HL-60 (cell line): ENCODE data around the gene NKX6-1.

ENCODE experiments used
- CTCF ChIP-seq: IDR thresholded peaks from one replicate; pipeline ENCODE4 v1.5.1; 2011; ENCODE audit warnings: low read length, control low read depth, inconsistent platforms; ENCODE audit not compliant: insufficient read depth
- GABPA ChIP-seq: IDR thresholded peaks from 2 replicates; pipeline ENCODE4 v1.6.1; 2012; ENCODE audit warnings: low read depth
- POLR2AphosphoS5 ChIP-seq: IDR thresholded peaks from 2 replicates; pipeline ENCODE4 v1.6.1; 2012; ENCODE audit warnings: low read depth
- SPI1 ChIP-seq: IDR thresholded peaks from 2 replicates; pipeline ENCODE4 v1.6.1; 2012; ENCODE audit warnings: low read depth, mild to moderate bottlenecking, borderline replicate concordance

GRCh38 chr4:84498203-84498934, 723 bp downstream of the NKX6-1 start:
- no peak for TF ChIP-seq POLR2AphosphoS5
- no peak for TF ChIP-seq CTCF
- TF ChIP-seq SPI1: no peak
- no peak for TF ChIP-seq GABPA
